ENCODE results near the gene GNAZ. TPM values are rescaled to one million over a fixed set of nuclear protein-coding genes. Genes with fewer than 3 reads are reported as not detected.

The GNAZ gene
- total and polyA plus RNA-seq, 2 of the 8 experiments (the other 6 are each of a cell fraction or from before 2014, with no cell fraction given), result 6.6 to 9.6 TPM

GRCh38 chr22:23146478-23147205 lies 76.3 kb downstream of the GNAZ start:
- CTCF ChIA-PET (ENCODE audit: partially characterized antibody), result interaction anchor here (0.7 to 5.8 kb wide), 6 partner anchors 9 to 239 kb away, joined by 3 to 49 read pairs (median 4); no protein-coding TSS in a partner anchor
- Histone ChIP-seq H3K79me2 (ENCODE audit: control insufficient read depth in 1 of 2, insufficient read depth in 2 of 2, low read length in 2 of 2) (no peaks in the 10 kb centered on the region), H2BK5ac (ENCODE audit: low read depth, low read length) (no peak overlapping the region), H4K5ac (ENCODE audit: insufficient read length, low read depth, low read length) (no peak overlapping the region), H3K27ac (ENCODE audit: low read depth, low read length) (no peak overlapping the region), H2BK20ac (ENCODE audit: low read length) (no peak overlapping the region), H4K91ac (replicated peaks; ENCODE audit: insufficient read length, low read length) (no peak overlapping the region), H3K79me1 (ENCODE audit: low read depth, low read length) (no peaks in the 10 kb centered on the region), H3K9ac (replicated peaks in 1 of 4; ENCODE audit: extremely low read depth in 1 of 4, low read depth in 3 of 4, low read length in 3 of 4) (no peak overlapping the region), H2BK15ac (ENCODE audit: low read length) (peak overlapping the region; percentile 61; the same call in 1 of the 2 replicates), H2AK5ac (ENCODE audit: low read depth, low read length) (no peak overlapping the region), H3K23me2 (ENCODE audit: low read depth, low read length) (peaks cover 6% of the 10 kb centered on the region; the same call in 1 of the 2 replicates), H3K14ac (ENCODE audit: insufficient read length) (no peak overlapping the region), H4K20me1 (replicated peaks in 1 of 2; ENCODE audit: control insufficient read depth in 1 of 2, insufficient read depth in 2 of 2, low read length in 2 of 2) (no peaks in the 10 kb centered on the region), H3K4me3 (ENCODE audit: extremely low read depth in 1 of 4, insufficient read depth in 2 of 4, low read depth in 3 of 4, low read length in 4 of 4) (no peak overlapping the region), H3K4me1 (replicated peaks in 1 of 4; ENCODE audit: control insufficient read depth in 3 of 4, insufficient read depth in 4 of 4, low read length in 3 of 4) (peaks cover 0 to 21% (median 9%) of the 10 kb centered on the region in 4 experiments; a peak in 5 of 7 replicates), H3K4ac (replicated peaks; ENCODE audit: insufficient read length, low read depth, low read length) (no peak overlapping the region), H3K27me3 (replicated peaks in 1 of 4; ENCODE audit: control insufficient read depth in 3 of 4, extremely low read depth in 1 of 4, insufficient read depth in 3 of 4, low read length in 3 of 4) (peaks cover 0 to 14% (median 7%) of the 10 kb centered on the region in 4 experiments; a peak in 5 of 7 replicates), H3K56ac (replicated peaks; ENCODE audit: insufficient read length, low read depth, low read length) (no peak overlapping the region), H2BK12ac (ENCODE audit: low read depth, low read length) (no peak overlapping the region), H3K9me3 (ENCODE audit: insufficient read depth in 2 of 2, low read depth in 1 of 2, low read length in 1 of 2) (no peaks in the 10 kb centered on the region), H3K4me2 (ENCODE audit: insufficient read depth in 1 of 2, low read depth in 2 of 2, low read length in 2 of 2) (no peak overlapping the region; a peak in 1 of 4 replicates), H3K23ac (ENCODE audit: insufficient read length) (no peak overlapping the region), H3K18ac (ENCODE audit: extremely low read depth, low read length) (no peak overlapping the region), H2BK120ac (replicated peaks; ENCODE audit: low read depth, low read length) (no peak overlapping the region), H2AFZ (ENCODE audit: low read length) (no peak overlapping the region), H3K36me3 (ENCODE audit: control insufficient read depth in 2 of 4, insufficient read depth in 4 of 4, low read length in 3 of 4) (no peaks in the 10 kb centered on the region), H4K8ac (ENCODE audit: extremely low read depth, insufficient read depth, low read length) (no peak overlapping the region)
- no peak for DNase-seq (ENCODE audit: low read depth in 1 of 2, low spot score in 2 of 2)
- no peak for FAIRE-seq
- POLR2A ChIA-PET (ENCODE audit: partially characterized antibody), result interaction anchor here (2.1 kb wide), 1 partner anchor 10 kb away, joined by 6 read pairs; no protein-coding TSS in a partner anchor
- 77% methylated on average over 8 of the region's 8 CpGs; no CpG with 5 or more reads in 1 of the 2 experiments for WGBS, 2 experiments (ENCODE audit: extremely low coverage in 1 of 2, insufficient coverage in 1 of 2, insufficient read length in 1 of 2, insufficient replicate concordance in 2 of 2, low coverage in 1 of 2, low lambda C conversion rate in 2 of 2, missing lambda C conversion rate in 1 of 2)
- TF ChIP-seq CHD1 (IDR thresholded peaks at IDR 0.05; ENCODE audit: low read depth, low read length) (no peak), SP2 (IDR thresholded peaks at IDR 0.05; ENCODE audit: low read length) (no peak), NRF1 (IDR thresholded peaks at IDR 0.05; ENCODE audit: low read depth, low read length) (no peak), KDM4A (IDR thresholded peaks at IDR 0.05; ENCODE audit: low read depth, low read length, severe bottlenecking) (no peak), SIRT6 (IDR thresholded peaks at IDR 0.05; ENCODE audit: low read length) (no peak), MAX (IDR thresholded peaks at IDR 0.05) (no peak), FOSL1 (IDR thresholded peaks at IDR 0.05; ENCODE audit: insufficient read depth, low read depth, low read length) (no peak), ATF3 (IDR thresholded peaks at IDR 0.05; ENCODE audit: insufficient read depth, low read depth, low read length) (no peak), E2F6 (IDR thresholded peaks at IDR 0.05) (no peak), TCF12 (IDR thresholded peaks at IDR 0.05; ENCODE audit: low read depth, low read length) (no peak), TBP (IDR thresholded peaks at IDR 0.05; ENCODE audit: low read depth, low read length) (no peak)
